GM12872 (cell line): ENCODE measurements around the gene SELENOO.

Source experiments
- TF ChIP-seq, protein P1 (sequence below): IDR thresholded peaks from 3 replicates; pipeline ENCODE4 v1.5.1; 2011; ENCODE audit warnings: low read depth, mild to moderate bottlenecking, low read length, moderate library complexity; ENCODE audit not compliant: insufficient read depth

SELENOO gene

DNA sequence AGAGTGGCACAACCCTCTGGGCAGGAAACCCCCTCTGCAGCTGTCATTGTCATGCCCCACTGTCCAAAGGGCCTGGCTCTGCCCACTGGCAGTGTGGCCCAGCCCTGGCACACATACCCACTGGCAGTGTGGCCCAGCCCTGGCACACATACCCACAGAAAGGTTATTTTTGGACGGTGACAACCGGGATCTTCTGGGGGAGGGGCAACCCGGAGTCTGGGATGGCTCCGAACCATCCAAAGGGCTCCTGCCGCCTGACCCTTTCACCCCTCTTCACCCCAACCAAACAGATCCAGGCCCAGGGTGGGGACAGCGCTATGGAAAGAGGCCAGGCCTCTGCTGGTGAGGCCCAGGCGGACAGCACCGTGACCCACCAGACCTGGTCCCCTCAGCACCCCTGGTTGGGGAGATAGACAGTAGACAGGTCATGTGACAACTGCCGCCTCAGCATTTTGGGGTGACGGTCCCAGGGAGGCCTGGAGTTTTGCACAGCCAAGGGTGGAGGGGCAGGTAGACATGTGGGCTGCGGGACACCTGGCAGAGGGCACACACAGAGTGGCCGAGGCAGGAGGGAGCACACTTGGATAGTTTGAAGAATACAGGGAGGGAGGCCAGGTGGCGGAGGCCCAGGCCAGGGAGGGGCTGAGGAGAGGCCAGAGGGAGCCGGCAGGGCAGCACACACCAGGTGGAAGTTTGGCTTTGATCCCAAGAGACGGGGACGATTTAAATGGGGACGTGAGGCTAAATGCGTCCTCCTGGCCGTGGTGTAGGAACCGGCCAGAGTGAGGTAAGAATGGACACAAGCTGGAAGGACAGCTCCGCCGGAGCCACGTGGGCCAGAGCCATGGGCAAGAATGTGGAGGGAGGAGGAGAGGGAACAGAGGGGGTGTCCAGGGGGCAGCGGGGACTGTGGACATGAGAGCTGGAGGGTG, 57.8 kb downstream of the SELENOO start:
- TF ChIP-seq, protein P1, sequence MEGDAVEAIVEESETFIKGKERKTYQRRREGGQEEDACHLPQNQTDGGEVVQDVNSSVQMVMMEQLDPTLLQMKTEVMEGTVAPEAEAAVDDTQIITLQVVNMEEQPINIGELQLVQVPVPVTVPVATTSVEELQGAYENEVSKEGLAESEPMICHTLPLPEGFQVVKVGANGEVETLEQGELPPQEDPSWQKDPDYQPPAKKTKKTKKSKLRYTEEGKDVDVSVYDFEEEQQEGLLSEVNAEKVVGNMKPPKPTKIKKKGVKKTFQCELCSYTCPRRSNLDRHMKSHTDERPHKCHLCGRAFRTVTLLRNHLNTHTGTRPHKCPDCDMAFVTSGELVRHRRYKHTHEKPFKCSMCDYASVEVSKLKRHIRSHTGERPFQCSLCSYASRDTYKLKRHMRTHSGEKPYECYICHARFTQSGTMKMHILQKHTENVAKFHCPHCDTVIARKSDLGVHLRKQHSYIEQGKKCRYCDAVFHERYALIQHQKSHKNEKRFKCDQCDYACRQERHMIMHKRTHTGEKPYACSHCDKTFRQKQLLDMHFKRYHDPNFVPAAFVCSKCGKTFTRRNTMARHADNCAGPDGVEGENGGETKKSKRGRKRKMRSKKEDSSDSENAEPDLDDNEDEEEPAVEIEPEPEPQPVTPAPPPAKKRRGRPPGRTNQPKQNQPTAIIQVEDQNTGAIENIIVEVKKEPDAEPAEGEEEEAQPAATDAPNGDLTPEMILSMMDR, result no peak

DNA sequence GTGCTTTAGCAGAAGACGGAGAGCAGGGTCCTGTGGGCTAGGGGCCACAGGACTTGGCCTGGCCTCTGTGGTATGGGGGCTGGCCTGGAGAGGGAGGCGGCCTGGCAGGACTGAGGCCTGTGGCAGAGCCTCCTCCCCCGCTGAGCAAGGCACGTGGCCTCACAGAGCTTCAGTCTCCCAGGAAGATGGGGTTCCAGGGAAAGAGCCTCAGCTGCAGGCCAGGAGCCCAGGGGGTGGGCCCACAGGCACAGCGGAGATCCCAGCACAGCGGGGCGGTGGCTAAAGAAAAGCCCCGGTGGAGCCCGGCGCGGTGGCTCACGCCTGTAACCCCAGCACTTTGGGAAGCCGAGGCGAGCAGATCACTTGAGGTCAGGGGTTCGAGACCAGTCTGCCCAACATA, 58.5 kb downstream of the SELENOO start:
- TF ChIP-seq, protein P1, result no peak

GRCh38 chr22:50260434-50260800, 59.6 kb downstream of the SELENOO start:
- TF ChIP-seq, protein P1, result no peak

GRCh38 chr22:50260801-50261614, 60.2 kb downstream of the SELENOO start:
- TF ChIP-seq, protein P1, result no peak

GRCh38 chr22:50261615-50262459, 61.0 kb downstream of the SELENOO start, which contains the start of gene MAPK12:
Gene MAPK12, minus strand, starts transcription at chr22:50261683. Its CDS starts 174 bp downstream, at chr22:50261509.
- TF ChIP-seq, protein P1, result no peak

GRCh38 chr22:50262460-50262911, 61.7 kb downstream of the SELENOO start:
- TF ChIP-seq, protein P1, result no peak
